PC-9 (cell line): Measurements from ENCODE around the gene HSD11B1L. TPM values are rescaled to one million over a fixed set of nuclear protein-coding genes. Genes with fewer than 3 reads are reported as not detected.

ENCODE experiments used
- BruUV-seq: library from RNA; stranded (reverse); fragments of 400-500 nt; replicated peaks from 2 replicates; lab custom pipeline; 2021; lab: Mats Ljungman, UMichigan
- CTCF ChIA-PET: fragments of 300-600 bp; sonication (Branson Sonifier 250); formaldehyde crosslinking; loops from one replicate; lab custom pipeline; 2022; ENCODE audit warnings: antibody characterized with exemption; lab: Charles Lee
- POLR2A ChIA-PET: fragments of 300-600 bp; sonication (Branson Sonifier 250); formaldehyde crosslinking; loops from one replicate; lab custom pipeline; 2022; ENCODE audit warnings: antibody characterized with exemption; ENCODE audit not compliant: unreplicated experiment; lab: Charles Lee
- DNase-seq, 2 experiments: peaks; one replicate each; pipeline versions ENCODE4 v3.0.0 to v3.0.0-alpha.2; 2015 to 2022; ENCODE audit warnings: mixed read lengths in 1 of 2
- H2AFZ ChIP-seq: fragments of 200-600 bp; sonication (generic); 2 replicates; pipeline ENCODE4 v1.8.1; 2017; ENCODE audit warnings: antibody characterized with exemption
- H3F3A ChIP-seq: fragments of 200-600 bp; sonication (generic); 2 replicates; pipeline ENCODE4 v1.8.1; 2017; ENCODE audit warnings: antibody characterized with exemption, mild to moderate bottlenecking, low read depth; ENCODE audit not compliant: insufficient read depth
- H3K27ac ChIP-seq: fragments of 200-600 bp; sonication (generic); 2 replicates; pipeline ENCODE4 v1.6.1; 2016; ENCODE audit warnings: mixed run types
- H3K27me3 ChIP-seq: fragments of 200-600 bp; sonication (generic); 2 replicates; pipeline ENCODE4 v1.6.1; 2016; ENCODE audit warnings: low read depth, mixed run types; ENCODE audit not compliant: insufficient read depth
- H3K36me3 ChIP-seq: fragments of 200-600 bp; sonication (generic); 2 replicates; pipeline ENCODE4 v1.6.1; 2016; ENCODE audit warnings: low read depth, mixed run types
- H3K4me1 ChIP-seq: fragments of 200-600 bp; sonication (generic); replicated peaks from 2 replicates; pipeline ENCODE4 v1.6.1; 2016; ENCODE audit warnings: mixed run types; ENCODE audit not compliant: insufficient read depth
- H3K4me2 ChIP-seq: fragments of 200-600 bp; sonication (generic); 2 replicates; pipeline ENCODE4 v1.6.1; 2017; ENCODE audit warnings: mixed run types
- H3K4me3 ChIP-seq: fragments of 200-600 bp; sonication (generic); 2 replicates; pipeline ENCODE4 v1.6.1; 2016; ENCODE audit warnings: mixed run types
- H3K79me2 ChIP-seq: fragments of 200-600 bp; sonication (generic); 2 replicates; pipeline ENCODE4 v1.6.1; 2017; ENCODE audit warnings: low read depth, mixed run types
- H3K9me2 ChIP-seq: fragments of 200-600 bp; sonication (generic); 2 replicates; pipeline ENCODE4 v1.8.1; 2017; ENCODE audit warnings: mild to moderate bottlenecking; ENCODE audit not compliant: insufficient read depth
- H3K9me3 ChIP-seq: fragments of 200-600 bp; sonication (generic); 2 replicates; pipeline ENCODE4 v1.8.1; 2016; ENCODE audit warnings: low read depth; ENCODE audit not compliant: insufficient read depth
- H4K20me1 ChIP-seq: fragments of 200-600 bp; sonication (generic); 2 replicates; pipeline ENCODE4 v1.8.1; 2017; ENCODE audit not compliant: insufficient read depth
- EZH2 ChIP-seq: fragments of 200-600 bp; sonication (generic); IDR thresholded peaks from 2 replicates; pipeline ENCODE4 v1.8.0; 2017; ENCODE audit warnings: antibody characterized with exemption, low read depth
- intact Hi-C: fragments of 100-400 bp; cut with micrococcal nuclease; formaldehyde crosslinking; loops from one replicate; pipeline ENCODE4 v1.10.0; 2022; ENCODE audit not compliant: unreplicated experiment
- total RNA-seq: library from RNA; stranded (reverse); gene quantifications from 2 replicates; pipeline ENCODE4 v1.2.3, GENCODE V29; 2021
- TF ChIP-seq, protein P1 (sequence below): fragments of 200-600 bp; sonication (generic); conservative IDR thresholded peaks from 2 replicates; pipeline ENCODE4 v1.6.1; 2017; ENCODE audit warnings: mixed run types, antibody characterized with exemption, mild to moderate bottlenecking, moderate library complexity

HSD11B1L gene
- total RNA-seq, 1 experiment from 2014 or later, result 7.5 TPM

DNA sequence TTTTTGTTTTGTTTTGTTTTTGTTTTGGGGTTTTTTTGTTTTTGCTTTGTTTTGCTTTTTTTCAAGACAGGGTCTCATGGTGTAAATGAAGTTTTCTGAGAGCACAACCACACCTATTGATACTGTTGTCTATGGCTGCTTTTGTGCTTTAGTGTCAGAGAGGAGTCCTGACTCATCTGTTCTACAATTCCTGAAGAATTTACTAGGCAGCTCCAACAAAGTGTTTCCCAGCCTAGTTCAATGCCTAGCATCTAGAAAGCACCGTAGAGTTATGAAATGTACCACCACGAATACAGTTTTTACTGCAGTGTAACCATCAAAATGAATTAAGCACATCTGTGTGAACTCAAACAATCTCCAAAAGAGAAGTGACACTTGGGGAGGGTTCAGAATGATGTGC, 36.8 kb upstream of the HSD11B1L start:
- Histone ChIP-seq H3K4me1 (no peaks in the 10 kb centered on the region), H4K20me1 (peaks cover 49% of the 10 kb centered on the region), H3K27ac (no peak overlapping the region), H3K27me3 (no peaks in the 10 kb centered on the region), H3K9me2 (no peaks in the 10 kb centered on the region), H3K4me2 (no peak overlapping the region), H3F3A (no peaks in the 10 kb centered on the region), H3K9me3 (no peaks in the 10 kb centered on the region), H3K36me3 (0 out of 2 replicates have a peak, but pooled peaks cover 6% of the 10 kb centered on the region), H3K79me2 (peaks cover 61% of the 10 kb centered on the region), H2AFZ (no peak overlapping the region), H3K4me3 (no peak overlapping the region)
- intact Hi-C loops, result no loop called here
- ChIA-PET CTCF (no interaction called here), POLR2A (no interaction called here)
- TF ChIP-seq, protein P1, sequence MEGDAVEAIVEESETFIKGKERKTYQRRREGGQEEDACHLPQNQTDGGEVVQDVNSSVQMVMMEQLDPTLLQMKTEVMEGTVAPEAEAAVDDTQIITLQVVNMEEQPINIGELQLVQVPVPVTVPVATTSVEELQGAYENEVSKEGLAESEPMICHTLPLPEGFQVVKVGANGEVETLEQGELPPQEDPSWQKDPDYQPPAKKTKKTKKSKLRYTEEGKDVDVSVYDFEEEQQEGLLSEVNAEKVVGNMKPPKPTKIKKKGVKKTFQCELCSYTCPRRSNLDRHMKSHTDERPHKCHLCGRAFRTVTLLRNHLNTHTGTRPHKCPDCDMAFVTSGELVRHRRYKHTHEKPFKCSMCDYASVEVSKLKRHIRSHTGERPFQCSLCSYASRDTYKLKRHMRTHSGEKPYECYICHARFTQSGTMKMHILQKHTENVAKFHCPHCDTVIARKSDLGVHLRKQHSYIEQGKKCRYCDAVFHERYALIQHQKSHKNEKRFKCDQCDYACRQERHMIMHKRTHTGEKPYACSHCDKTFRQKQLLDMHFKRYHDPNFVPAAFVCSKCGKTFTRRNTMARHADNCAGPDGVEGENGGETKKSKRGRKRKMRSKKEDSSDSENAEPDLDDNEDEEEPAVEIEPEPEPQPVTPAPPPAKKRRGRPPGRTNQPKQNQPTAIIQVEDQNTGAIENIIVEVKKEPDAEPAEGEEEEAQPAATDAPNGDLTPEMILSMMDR, result no peak
- TF ChIP-seq EZH2, result no peak
- no TSS peak for BruUV-seq
- no peak for DNase-seq

DNA sequence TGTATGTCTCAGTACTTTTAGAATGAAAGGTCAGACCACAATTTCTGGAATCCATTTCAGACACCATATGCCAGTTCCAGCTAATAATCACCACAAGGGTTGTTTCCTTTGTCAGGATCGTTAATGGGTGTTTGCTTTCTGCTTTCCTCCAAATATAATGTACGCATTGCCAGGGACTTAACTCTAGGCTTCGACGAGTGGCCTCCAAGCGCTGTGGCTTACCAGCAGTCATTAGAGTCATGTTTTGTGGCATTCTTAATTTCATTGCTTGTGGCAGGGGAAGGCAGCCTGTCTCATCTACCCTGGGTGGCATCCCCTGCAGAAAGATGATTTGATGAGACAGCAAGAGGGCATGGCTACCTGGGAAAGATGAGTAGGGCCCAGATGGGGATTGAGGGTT, 35.4 kb upstream of the HSD11B1L start:
- no peaks in the 10 kb centered on the region for H3K27me3 ChIP-seq
- H3F3A ChIP-seq, result no peaks in the 10 kb centered on the region
- POLR2A ChIA-PET, result no interaction called here
- H3K4me1 ChIP-seq, result no peaks in the 10 kb centered on the region
- H3K9me3 ChIP-seq, result no peaks in the 10 kb centered on the region
- no peak overlapping the region for H2AFZ ChIP-seq
- 0 out of 2 replicates have a peak, but pooled peaks cover 6% of the 10 kb centered on the region for H3K36me3 ChIP-seq
- H3K4me2 ChIP-seq, result no peak overlapping the region
- intact Hi-C loops, result no loop called here
- H3K9me2 ChIP-seq, result no peaks in the 10 kb centered on the region
- peaks cover 38% of the 10 kb centered on the region for H4K20me1 ChIP-seq
- no peak for TF ChIP-seq EZH2
- TF ChIP-seq, protein P1, result no peak
- BruUV-seq, result no TSS peak
- H3K4me3 ChIP-seq, result no peak overlapping the region
- CTCF ChIA-PET, result no interaction called here
- peaks cover 51% of the 10 kb centered on the region for H3K79me2 ChIP-seq
- H3K27ac ChIP-seq, result no peak overlapping the region
- DNase-seq, result no peak

DNA sequence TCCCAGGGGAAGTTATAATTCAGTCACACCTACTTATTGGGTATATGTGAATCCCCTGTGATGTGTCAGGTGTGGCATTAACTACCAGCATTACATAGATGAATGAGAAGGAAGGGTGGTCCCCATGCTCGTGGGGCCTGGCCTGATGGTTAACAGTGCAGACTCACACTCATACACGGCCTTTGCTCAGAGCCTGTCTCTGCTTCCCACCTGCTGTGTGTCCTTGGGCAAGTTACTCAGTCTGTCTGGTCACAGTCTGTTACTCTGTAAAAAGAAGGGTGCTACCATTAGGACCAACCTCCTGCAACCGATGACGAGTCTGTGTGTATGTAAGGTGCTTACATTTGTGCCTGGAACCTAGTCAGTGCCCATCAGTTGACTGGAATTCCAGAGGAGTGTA, 34.1 kb upstream of the HSD11B1L start:
- Histone ChIP-seq H3K36me3 (0 out of 2 replicates have a peak, but pooled peaks cover 6% of the 10 kb centered on the region), H3K4me3 (no peak overlapping the region), H3K4me2 (no peak overlapping the region), H3K27ac (no peak overlapping the region), H3F3A (no peaks in the 10 kb centered on the region), H3K79me2 (peaks cover 40% of the 10 kb centered on the region), H3K27me3 (no peaks in the 10 kb centered on the region), H4K20me1 (peaks cover 25% of the 10 kb centered on the region), H3K9me3 (no peaks in the 10 kb centered on the region), H2AFZ (no peak overlapping the region), H3K9me2 (no peaks in the 10 kb centered on the region), H3K4me1 (no peaks in the 10 kb centered on the region)
- TF ChIP-seq EZH2, result no peak
- TF ChIP-seq, protein P1, result no peak
- CTCF ChIA-PET, result no interaction called here
- no TSS peak for BruUV-seq
- intact Hi-C loops, result no loop called here
- POLR2A ChIA-PET, result no interaction called here
- DNase-seq, result no peak
